Subcutaneous abdominal adipose tissue (tissue), 5 donors: ENCODE results near the gene ERN1.

Source experiments
- H3K27ac ChIP-seq: one replicate; pipeline ENCODE4 v1.7.0; 2013; ENCODE audit warnings: low read depth, mild to moderate bottlenecking, inconsistent platforms, low read length, moderate library complexity
- H3K27me3 ChIP-seq, 5 donors: one replicate each; pipeline ENCODE4 v1.7.0; 2013; ENCODE audit warnings: low read length in 5 of 5, inconsistent platforms in 1 of 5; ENCODE audit not compliant: control insufficient read depth in 5 of 5, insufficient read depth in 4 of 5
- H3K36me3 ChIP-seq, 5 donors: one replicate each; pipeline ENCODE4 v1.7.0; 2013; ENCODE audit warnings: low read length in 5 of 5; ENCODE audit not compliant: control insufficient read depth in 5 of 5, insufficient read depth in 5 of 5
- H3K4me1 ChIP-seq, 5 donors: one replicate each; pipeline ENCODE4 v1.7.0; 2013; ENCODE audit warnings: low read length in 5 of 5, mild to moderate bottlenecking in 3 of 5, moderate library complexity in 1 of 5; ENCODE audit not compliant: control insufficient read depth in 5 of 5, insufficient read depth in 5 of 5
- H3K4me3 ChIP-seq, 5 donors: one replicate each; pipeline ENCODE4 v1.7.0; 2013; ENCODE audit warnings: low read length in 5 of 5, low read depth in 1 of 5
- H3K9ac ChIP-seq, 5 donors: one replicate each; pipeline ENCODE4 v1.7.0; 2013; ENCODE audit warnings: low read length in 5 of 5, mild to moderate bottlenecking in 4 of 5, moderate library complexity in 3 of 5
- H3K9me3 ChIP-seq, 5 donors: one replicate each; pipeline ENCODE4 v1.7.0; 2013; ENCODE audit warnings: low read length in 5 of 5; ENCODE audit not compliant: control insufficient read depth in 5 of 5
- donor health status: healthy.
- donor health status: healthy.
- donor health status: healthy.
- donor health status: healthy.
- donor health status: healthy.

ERN1 gene

GRCh38 chr17:64064331-64064730, 65.6 kb downstream of the ERN1 start:
- H3K27ac ChIP-seq: no peak overlapping the region

GRCh38 chr17:64063766-64064224, 66.1 kb downstream of the ERN1 start:
- Histone ChIP-seq H3K4me3 (no peak overlapping the region), H3K9me3 (peaks cover 0 to 6% (median 0%) of the 10 kb centered on the region in 5 donors), H3K36me3 (peaks cover 6 to 58% (median 37%) of the 10 kb centered on the region in 5 donors), H3K9ac (no peak overlapping the region), H3K4me1 (peaks cover 0 to 20% (median 4%) of the 10 kb centered on the region in 5 donors), H3K27me3 (no peaks in the 10 kb centered on the region), H3K27ac (no peak overlapping the region)

More at GRCh38 chr17:64064331-64064730, 65.6 kb downstream of the ERN1 start:
- peaks cover 1 to 11% (median 4%) of the 10 kb centered on the region in 5 donors for H3K9me3 ChIP-seq
- H3K36me3 ChIP-seq: peaks cover 12 to 64% (median 42%) of the 10 kb centered on the region in 5 donors
- H3K9ac ChIP-seq: no peak overlapping the region
- H3K4me3 ChIP-seq: no peak overlapping the region
- no peaks in the 10 kb centered on the region for H3K27me3 ChIP-seq
- H3K4me1 ChIP-seq: peaks cover 0 to 20% (median 4%) of the 10 kb centered on the region in 5 donors

GRCh38 chr17:64063088-64063487, 66.9 kb downstream of the ERN1 start:
- H3K9ac ChIP-seq: peak overlapping the region in 1 of 5 donors; percentile 18
- no peak overlapping the region for H3K27ac ChIP-seq
- H3K4me3 ChIP-seq: no peak overlapping the region
- no peaks in the 10 kb centered on the region for H3K27me3 ChIP-seq
- peaks cover 5 to 51% (median 31%) of the 10 kb centered on the region in 5 donors for H3K36me3 ChIP-seq
- H3K9me3 ChIP-seq: no peaks in the 10 kb centered on the region
- peaks cover 0 to 20% (median 4%) of the 10 kb centered on the region in 5 donors for H3K4me1 ChIP-seq

- peaks cover 0 to 20% (median 4%) of the 10 kb centered on the region in 5 donors for H3K4me1 ChIP-seq
- H3K27me3 ChIP-seq: no peaks in the 10 kb centered on the region
Observed at GRCh38 chr17:64061178-64061898, 68.6 kb downstream of the ERN1 start.

GRCh38 chr17:64060331-64060730, 69.6 kb downstream of the ERN1 start:
- Histone ChIP-seq H3K36me3 (peaks cover 0 to 51% (median 41%) of the 10 kb centered on the region in 5 donors), H3K4me3 (no peak overlapping the region), H3K27ac (no peak overlapping the region), H3K27me3 (no peaks in the 10 kb centered on the region), H3K9me3 (no peaks in the 10 kb centered on the region), H3K9ac (no peak overlapping the region), H3K4me1 (peaks cover 0 to 20% (median 4%) of the 10 kb centered on the region in 5 donors)

More at GRCh38 chr17:64061178-64061898, 68.6 kb downstream of the ERN1 start:
- Histone ChIP-seq H3K9ac (no peak overlapping the region), H3K36me3 (peaks cover 0 to 50% (median 34%) of the 10 kb centered on the region in 5 donors), H3K27ac (no peak overlapping the region), H3K9me3 (no peaks in the 10 kb centered on the region), H3K4me3 (no peak overlapping the region)

- H3K9me3 ChIP-seq: no peaks in the 10 kb centered on the region
- H3K9ac ChIP-seq: no peak overlapping the region
- no peak overlapping the region for H3K27ac ChIP-seq
- H3K36me3 ChIP-seq: peaks cover 0 to 52% (median 40%) of the 10 kb centered on the region in 5 donors
- no peak overlapping the region for H3K4me3 ChIP-seq
- no peaks in the 10 kb centered on the region for H3K27me3 ChIP-seq
- H3K4me1 ChIP-seq: peaks cover 0 to 20% (median 4%) of the 10 kb centered on the region in 5 donors
Observed at GRCh38 chr17:64059756-64060155, 70.2 kb downstream of the ERN1 start.

GRCh38 chr17:64058621-64059020, 71.3 kb downstream of the ERN1 start:
- H3K9me3 ChIP-seq: no peaks in the 10 kb centered on the region
- H3K9ac ChIP-seq: no peak overlapping the region
- peaks cover 0 to 15% (median 0%) of the 10 kb centered on the region in 5 donors for H3K4me1 ChIP-seq
- no peak overlapping the region for H3K27ac ChIP-seq
- H3K27me3 ChIP-seq: no peaks in the 10 kb centered on the region
- H3K36me3 ChIP-seq: peaks cover 0 to 53% (median 46%) of the 10 kb centered on the region in 5 donors
- H3K4me3 ChIP-seq: no peak overlapping the region

GRCh38 chr17:64057701-64058263, 72.2 kb downstream of the ERN1 start:
- Histone ChIP-seq H3K9me3 (no peaks in the 10 kb centered on the region), H3K27ac (no peak overlapping the region), H3K36me3 (peaks cover 0 to 59% (median 55%) of the 10 kb centered on the region in 5 donors), H3K4me3 (no peak overlapping the region), H3K27me3 (no peaks in the 10 kb centered on the region), H3K4me1 (peaks cover 0 to 7% (median 0%) of the 10 kb centered on the region in 5 donors), H3K9ac (no peak overlapping the region)

GRCh38 chr17:64056269-64057005, 73.5 kb downstream of the ERN1 start:
- Histone ChIP-seq H3K9me3 (no peaks in the 10 kb centered on the region), H3K9ac (no peak overlapping the region), H3K4me3 (no peak overlapping the region), H3K36me3 (peaks cover 3 to 68% (median 60%) of the 10 kb centered on the region in 5 donors), H3K4me1 (peaks cover 0 to 7% (median 0%) of the 10 kb centered on the region in 5 donors), H3K27ac (no peak overlapping the region), H3K27me3 (no peaks in the 10 kb centered on the region)
